Nephron (organoid): ENCODE results near the gene RAB8A.

Experiments used
- H3K27ac Mint-ChIP-seq, 3 experiments: 2 replicates each; pipeline ENCODE4 v1.8.0; 2020; ENCODE audit warnings: mixed read lengths in 3 of 3, mild to moderate bottlenecking in 2 of 3, moderate library complexity in 1 of 3
- H3K27me3 Mint-ChIP-seq: 2 replicates; pipeline ENCODE4 v1.8.0; 2021; ENCODE audit warnings: low read depth, mild to moderate bottlenecking, moderate library complexity, mixed read lengths
- H3K36me3 Mint-ChIP-seq: 2 replicates; pipeline ENCODE4 v1.8.0; 2020; ENCODE audit warnings: low read depth, mixed read lengths
- H3K4me1 Mint-ChIP-seq: 2 replicates; pipeline ENCODE4 v1.8.0; 2020; ENCODE audit warnings: mixed read lengths
- H3K4me3 Mint-ChIP-seq, 3 experiments: 2 replicates each; pipeline ENCODE4 v1.8.0; 2020; ENCODE audit warnings: mild to moderate bottlenecking in 3 of 3, mixed read lengths in 3 of 3, moderate library complexity in 2 of 3
- H3K9me3 Mint-ChIP-seq: 2 replicates; pipeline ENCODE4 v1.8.0; 2020; ENCODE audit warnings: mixed read lengths
- CTCF ChIP-seq, 3 experiments: fragments of 200-600 bp; sonication (generic); IDR thresholded peaks; one replicate each; pipeline ENCODE4 v1.5.0; 2021; ENCODE audit warnings: antibody characterized with exemption in 3 of 3; ENCODE audit not compliant: unreplicated experiment in 3 of 3

RAB8A gene

GRCh38 chr19:16121967-16122366 lies 10.3 kb downstream of the RAB8A start:
- TF ChIP-seq CTCF (IDR thresholded peaks at IDR 0.05; ENCODE audit: unreplicated experiment in 3 of 3), result no peak
- Mint-ChIP-seq H3K36me3 (peaks cover 35% of the 10 kb centered on the region), H3K4me3 (no peak overlapping the region), H3K9me3 (no peaks in the 10 kb centered on the region), H3K4me1 (no peaks in the 10 kb centered on the region), H3K27ac (no peak overlapping the region), H3K27me3 (no peaks in the 10 kb centered on the region)

GRCh38 chr19:16124953-16125352 lies 13.3 kb downstream of the RAB8A start:
- Mint-ChIP-seq H3K4me3 (no peak overlapping the region), H3K4me1 (no peaks in the 10 kb centered on the region), H3K27ac (no peak overlapping the region), H3K36me3 (peaks cover 36% of the 10 kb centered on the region), H3K27me3 (no peaks in the 10 kb centered on the region), H3K9me3 (no peaks in the 10 kb centered on the region)
- no peak for TF ChIP-seq CTCF (IDR thresholded peaks at IDR 0.05; ENCODE audit: unreplicated experiment in 3 of 3)

- no peak for TF ChIP-seq CTCF (IDR thresholded peaks at IDR 0.05; ENCODE audit: unreplicated experiment in 3 of 3)
- Mint-ChIP-seq H3K4me1 (no peaks in the 10 kb centered on the region), H3K27me3 (no peaks in the 10 kb centered on the region), H3K9me3 (no peaks in the 10 kb centered on the region), H3K36me3 (peaks cover 41% of the 10 kb centered on the region), H3K27ac (no peak overlapping the region), H3K4me3 (no peak overlapping the region)
Measured at GRCh38 chr19:16125737-16126495, 14.2 kb downstream of the RAB8A start.

GRCh38 chr19:16127080-16127479 lies 15.4 kb downstream of the RAB8A start:
- no peaks in the 10 kb centered on the region for H3K27me3 Mint-ChIP-seq
- no peak overlapping the region for H3K27ac Mint-ChIP-seq
- H3K4me3 Mint-ChIP-seq, result no peak overlapping the region
- H3K36me3 Mint-ChIP-seq, result peaks cover 45% of the 10 kb centered on the region
- no peaks in the 10 kb centered on the region for H3K9me3 Mint-ChIP-seq
- no peaks in the 10 kb centered on the region for H3K4me1 Mint-ChIP-seq
- TF ChIP-seq CTCF (IDR thresholded peaks at IDR 0.05; ENCODE audit: unreplicated experiment in 3 of 3), result no peak

GRCh38 chr19:16127776-16128371 lies 16.2 kb downstream of the RAB8A start:
- Mint-ChIP-seq H3K27ac (no peak overlapping the region), H3K4me1 (no peaks in the 10 kb centered on the region), H3K36me3 (peaks cover 51% of the 10 kb centered on the region), H3K9me3 (no peaks in the 10 kb centered on the region), H3K4me3 (no peak overlapping the region), H3K27me3 (no peaks in the 10 kb centered on the region)
- no peak for TF ChIP-seq CTCF (IDR thresholded peaks at IDR 0.05; ENCODE audit: unreplicated experiment in 3 of 3)

- Mint-ChIP-seq H3K9me3 (no peaks in the 10 kb centered on the region), H3K36me3 (peaks cover 65% of the 10 kb centered on the region), H3K27me3 (no peaks in the 10 kb centered on the region), H3K4me1 (no peaks in the 10 kb centered on the region), H3K4me3 (no peak overlapping the region), H3K27ac (no peak overlapping the region)
- no peak for TF ChIP-seq CTCF (IDR thresholded peaks at IDR 0.05; ENCODE audit: unreplicated experiment in 3 of 3)
Measured at GRCh38 chr19:16131648-16132047, 20.0 kb downstream of the RAB8A start.
